GM21825 (cell line): ENCODE measurements around the gene CABLES2.

Experiments
- ATAC-seq: cut with Tn5 transposase; IDR thresholded peaks from one replicate; pipeline ENCODE4 v1.9.1; 2021; ENCODE audit warnings: mild to moderate bottlenecking, moderate library complexity; ENCODE audit not compliant: unreplicated experiment

CABLES2 gene

GRCh38 chr20:62361799-62362589 is 45.1 kb downstream of the CABLES2 start:
- no peak for ATAC-seq

GRCh38 chr20:62360854-62361798 is 46.0 kb downstream of the CABLES2 start:
- no peak for ATAC-seq

- ATAC-seq = no peak
Observed at GRCh38 chr20:62359491-62360121, 47.5 kb downstream of the CABLES2 start.

GRCh38 chr20:62359043-62359490 is 48.0 kb downstream of the CABLES2 start:
- ATAC-seq = no peak

GRCh38 chr20:62358171-62359042 is 48.7 kb downstream of the CABLES2 start:
- ATAC-seq = no peak

- no peak for ATAC-seq
Observed at GRCh38 chr20:62357681-62358080, 49.4 kb downstream of the CABLES2 start.

GRCh38 chr20:62357187-62357667 is 49.9 kb downstream of the CABLES2 start:
- ATAC-seq = no peak

GRCh38 chr20:62356589-62357186 is 50.4 kb downstream of the CABLES2 start:
- no peak for ATAC-seq

- no peak for ATAC-seq
Observed at GRCh38 chr20:62355878-62356588, 51.1 kb downstream of the CABLES2 start.

- ATAC-seq = no peak
Observed at GRCh38 chr20:62355516-62355877, 51.6 kb downstream of the CABLES2 start.

- ATAC-seq = no peak
Observed at GRCh38 chr20:62354811-62355341, 52.2 kb downstream of the CABLES2 start.

- ATAC-seq = no peak
Observed at GRCh38 chr20:62354031-62354808, 52.9 kb downstream of the CABLES2 start.

GRCh38 chr20:62353289-62354030 is 53.6 kb downstream of the CABLES2 start:
- no peak for ATAC-seq

- ATAC-seq = no peak
Observed at GRCh38 chr20:62352402-62353288, 54.4 kb downstream of the CABLES2 start.

GRCh38 chr20:62351469-62352401 is 55.4 kb downstream of the CABLES2 start:
- ATAC-seq = no peak
